AG04449 (cell line): ENCODE results near the gene MED26.
A peak's percentile ranks its signal among the peaks of the same experiment; 100 is the strongest.
"Not testable (repeated sequence)": the region's sequence is repeated elsewhere in the genome, so short reads cannot be mapped to it uniquely, and the experiment has no call there.

Experiments used
- CTCF ChIA-PET: fragments of 350-600 bp; formaldehyde crosslinking; extraction: SDS; loops from one replicate; lab custom pipeline; 2021; ENCODE audit warnings: antibody characterized with exemption; lab: Yijun Ruan, JAX
- POLR2A ChIA-PET: fragments of 400-600, 350-600 bp; formaldehyde crosslinking; extraction: SDS; loops from one replicate; lab custom pipeline; 2020; ENCODE audit warnings: antibody characterized with exemption, inconsistent platforms; lab: Yijun Ruan, JAX
- DNase-seq: peaks from one replicate; pipeline ENCODE4 v3.0.0-alpha.2; 2010; ENCODE audit warnings: low read depth, low spot score
- H3K4me3 ChIP-seq: 2 replicates; pipeline ENCODE4 v1.5.1; 2011; ENCODE audit warnings: low read depth, mild to moderate bottlenecking, control low read depth, low read length
- TF ChIP-seq, protein P1 (sequence below): IDR thresholded peaks from one replicate; pipeline ENCODE4 v1.5.1; 2011; ENCODE audit warnings: mild to moderate bottlenecking, moderate library complexity, low read length, control low read depth, inconsistent platforms; ENCODE audit not compliant: insufficient read depth; ENCODE audit errors: missing control alignments

Gene MED26

DNA sequence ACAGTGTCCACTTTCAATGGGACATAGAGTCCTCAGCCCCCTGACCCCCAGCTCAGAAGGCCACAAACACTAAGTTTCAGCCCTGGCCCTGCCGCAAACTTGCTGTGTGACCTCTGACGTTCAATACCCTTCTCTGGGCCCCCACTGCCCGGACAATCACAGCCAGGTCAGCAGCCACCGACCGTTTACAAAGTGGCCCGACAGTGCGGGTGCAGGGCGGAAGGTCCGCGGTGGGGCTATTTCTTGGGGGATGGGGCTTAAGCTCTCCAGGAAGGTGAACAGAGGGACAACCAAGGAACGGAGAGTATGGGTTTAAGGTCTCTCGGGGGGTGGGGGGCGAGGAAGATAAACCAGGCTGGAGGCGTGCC, 31.4 kb upstream of the MED26 start:
- POLR2A ChIA-PET, result interaction anchor here (1.0 to 1.4 kb wide), 3 partner anchors 30 to 87 kb away, joined by 3 to 5 read pairs (median 4); partner anchors contain the start of gene MED26
- CTCF ChIA-PET, result interaction anchor here (1.0 to 1.4 kb wide), 2 partner anchors 10 to 14 kb away, joined by 3 read pairs; no protein-coding TSS in a partner anchor
- TF ChIP-seq, protein P1, sequence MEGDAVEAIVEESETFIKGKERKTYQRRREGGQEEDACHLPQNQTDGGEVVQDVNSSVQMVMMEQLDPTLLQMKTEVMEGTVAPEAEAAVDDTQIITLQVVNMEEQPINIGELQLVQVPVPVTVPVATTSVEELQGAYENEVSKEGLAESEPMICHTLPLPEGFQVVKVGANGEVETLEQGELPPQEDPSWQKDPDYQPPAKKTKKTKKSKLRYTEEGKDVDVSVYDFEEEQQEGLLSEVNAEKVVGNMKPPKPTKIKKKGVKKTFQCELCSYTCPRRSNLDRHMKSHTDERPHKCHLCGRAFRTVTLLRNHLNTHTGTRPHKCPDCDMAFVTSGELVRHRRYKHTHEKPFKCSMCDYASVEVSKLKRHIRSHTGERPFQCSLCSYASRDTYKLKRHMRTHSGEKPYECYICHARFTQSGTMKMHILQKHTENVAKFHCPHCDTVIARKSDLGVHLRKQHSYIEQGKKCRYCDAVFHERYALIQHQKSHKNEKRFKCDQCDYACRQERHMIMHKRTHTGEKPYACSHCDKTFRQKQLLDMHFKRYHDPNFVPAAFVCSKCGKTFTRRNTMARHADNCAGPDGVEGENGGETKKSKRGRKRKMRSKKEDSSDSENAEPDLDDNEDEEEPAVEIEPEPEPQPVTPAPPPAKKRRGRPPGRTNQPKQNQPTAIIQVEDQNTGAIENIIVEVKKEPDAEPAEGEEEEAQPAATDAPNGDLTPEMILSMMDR, result no peak
- DNase-seq, result no peak
- H3K4me3 ChIP-seq, result peak overlapping the region; percentile 97

DNA sequence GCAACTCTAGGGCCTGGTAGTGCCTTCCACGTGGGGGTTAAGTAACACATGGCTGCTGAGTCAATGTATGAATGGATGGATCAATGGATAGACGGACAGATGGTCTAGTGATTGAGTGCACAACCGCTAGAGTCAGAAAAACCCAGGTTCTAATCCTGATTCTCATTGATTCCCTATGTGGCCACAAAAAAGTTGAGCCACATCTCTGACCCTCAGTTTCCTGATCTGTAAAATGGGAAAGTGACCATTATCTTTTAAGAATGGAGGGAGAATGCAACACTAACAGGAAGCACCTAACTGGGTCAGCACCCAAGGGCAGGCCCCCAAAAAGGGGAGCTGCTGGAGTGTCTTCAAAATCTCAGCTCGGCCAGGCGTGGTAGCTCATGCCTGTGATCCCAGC, 29.4 kb upstream of the MED26 start:
- CTCF ChIA-PET, result no interaction called here
- no peak overlapping the region for H3K4me3 ChIP-seq
- TF ChIP-seq, protein P1, result no peak
- POLR2A ChIA-PET, result no interaction called here
- DNase-seq, result no peak

DNA sequence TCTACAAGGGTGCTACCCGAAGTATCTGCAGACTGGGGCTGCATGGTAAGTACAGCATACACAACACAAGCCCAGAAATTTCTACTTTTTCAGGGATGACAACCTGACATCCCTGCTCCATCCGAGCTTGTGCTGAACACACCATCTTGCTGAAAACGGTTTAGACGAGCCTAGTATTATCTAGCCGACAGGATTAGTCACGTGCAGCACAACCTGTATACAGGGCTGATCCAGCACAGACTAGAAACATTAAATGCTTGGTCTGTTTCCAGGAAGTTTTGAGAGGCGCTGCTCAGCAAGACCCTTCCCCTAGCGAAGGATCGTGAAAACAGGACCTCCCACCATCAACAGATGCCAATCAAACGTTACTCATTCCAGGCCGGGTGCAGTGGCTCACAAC, 27.7 kb upstream of the MED26 start:
- TF ChIP-seq, protein P1, result no peak
- no peak for DNase-seq
- ChIA-PET CTCF (no interaction called here), POLR2A (no interaction called here)
- no peak overlapping the region for H3K4me3 ChIP-seq

DNA sequence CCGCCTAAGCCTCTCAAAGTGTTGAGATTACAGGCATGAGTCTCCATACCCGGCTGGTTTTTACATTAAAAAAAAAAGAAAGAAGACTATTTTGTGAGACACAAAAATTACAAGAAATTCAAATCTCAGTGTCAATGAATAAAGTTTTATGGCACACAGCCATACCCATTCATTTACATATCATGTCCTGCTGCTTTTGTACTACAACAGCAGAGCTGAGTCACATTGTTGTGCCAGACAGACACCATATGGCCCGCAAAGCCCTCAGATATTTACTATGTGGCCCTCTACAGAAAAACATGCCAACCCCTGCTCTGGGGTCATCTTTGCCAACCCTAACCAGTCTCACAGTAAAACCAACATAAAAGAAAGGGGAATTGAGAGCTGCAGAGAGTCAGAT, 26.6 kb upstream of the MED26 start:
- DNase-seq, result no peak
- TF ChIP-seq, protein P1, result no peak
- H3K4me3 ChIP-seq, result no peak overlapping the region
- ChIA-PET CTCF (no interaction called here), POLR2A (no interaction called here)

DNA sequence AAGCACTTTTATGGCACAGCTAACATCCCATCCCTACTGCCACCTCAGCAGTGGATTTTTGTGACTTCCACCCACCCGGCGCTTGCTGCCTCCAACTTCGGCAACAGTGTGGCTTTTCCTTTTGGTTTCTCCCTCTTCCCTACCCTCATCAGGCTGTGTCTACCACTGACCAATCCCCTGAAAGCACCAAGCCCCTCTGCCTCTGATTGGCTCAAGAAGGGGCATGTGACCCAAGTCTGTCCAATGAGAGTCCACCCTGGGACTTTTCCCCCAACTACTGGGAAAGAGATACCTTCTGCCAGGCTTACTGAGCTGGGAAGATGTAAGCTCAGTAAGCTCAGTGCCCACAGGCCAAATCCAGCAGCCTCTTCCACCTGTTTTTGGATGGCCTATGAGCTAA, 26.1 kb upstream of the MED26 start:
- ChIA-PET CTCF (no interaction called here), POLR2A (no interaction called here)
- DNase-seq, result no peak
- TF ChIP-seq, protein P1, result no peak
- H3K4me3 ChIP-seq, result no peak overlapping the region

DNA sequence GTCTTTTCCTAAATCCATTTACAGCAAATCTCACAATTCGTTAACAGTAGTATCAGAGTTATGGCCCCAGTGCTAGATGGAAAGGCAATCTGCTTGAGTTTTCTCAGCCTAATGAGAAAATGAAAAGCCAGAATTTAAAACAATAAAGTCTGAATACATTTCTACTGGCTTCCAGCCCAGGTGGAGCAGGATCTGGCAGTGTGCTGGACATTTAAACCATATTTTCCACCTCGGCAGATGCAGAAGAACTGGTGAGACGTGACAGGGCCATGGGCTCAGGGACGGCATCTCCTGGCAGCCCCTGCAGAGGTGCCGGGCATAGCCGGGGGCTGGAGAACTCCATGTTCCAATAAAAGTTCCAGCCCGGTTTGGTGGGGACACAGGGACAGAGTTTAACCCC, 24.9 kb upstream of the MED26 start:
- DNase-seq, result no peak
- H3K4me3 ChIP-seq, result no peak overlapping the region
- ChIA-PET POLR2A (no interaction called here), CTCF (no interaction called here)
- TF ChIP-seq, protein P1, result no peak

DNA sequence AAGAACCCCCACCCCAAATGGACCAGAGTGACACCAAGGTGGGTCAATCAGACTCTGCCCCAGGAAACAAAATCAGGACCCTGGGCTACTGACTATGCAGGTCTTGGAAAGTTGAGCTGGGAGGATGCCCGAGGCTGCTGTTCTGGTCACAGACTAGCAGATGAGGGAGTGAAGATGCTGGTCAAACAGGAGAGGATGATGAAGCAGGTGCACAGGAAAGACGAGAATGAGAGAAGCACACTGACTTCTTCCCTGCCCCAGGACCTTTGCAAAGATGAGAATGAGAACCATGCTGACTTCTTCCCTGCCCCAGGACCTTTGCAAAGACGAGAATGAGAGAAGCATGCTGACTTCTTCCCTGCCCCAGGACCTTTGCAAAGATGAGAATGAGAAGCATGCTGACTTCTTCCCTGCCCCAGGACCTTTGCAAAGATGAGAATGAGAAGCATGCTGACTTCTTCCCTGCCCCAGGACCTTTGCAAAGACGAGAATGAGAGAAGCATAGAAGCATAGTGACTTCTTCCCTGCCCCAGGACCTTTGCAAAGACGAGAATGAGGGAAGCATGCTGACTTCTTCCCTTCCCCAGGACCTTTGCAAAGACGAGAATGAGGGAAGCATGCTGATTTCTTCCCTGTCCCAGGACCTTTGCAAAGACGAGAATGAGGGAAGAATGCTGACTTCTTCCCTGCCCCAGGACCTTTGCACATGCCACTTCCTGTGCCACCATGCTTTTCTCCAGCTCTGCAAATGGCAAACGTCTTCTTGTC, 23.6 kb upstream of the MED26 start:
- POLR2A ChIA-PET, H3K4me3 ChIP-seq, CTCF ChIA-PET: not testable (repeated sequence)

More for the DNA sequence above, 23.6 kb upstream of the MED26 start:
- not testable (repeated sequence) for DNase-seq
